ENCODE data around the gene DTNB.

DNA sequence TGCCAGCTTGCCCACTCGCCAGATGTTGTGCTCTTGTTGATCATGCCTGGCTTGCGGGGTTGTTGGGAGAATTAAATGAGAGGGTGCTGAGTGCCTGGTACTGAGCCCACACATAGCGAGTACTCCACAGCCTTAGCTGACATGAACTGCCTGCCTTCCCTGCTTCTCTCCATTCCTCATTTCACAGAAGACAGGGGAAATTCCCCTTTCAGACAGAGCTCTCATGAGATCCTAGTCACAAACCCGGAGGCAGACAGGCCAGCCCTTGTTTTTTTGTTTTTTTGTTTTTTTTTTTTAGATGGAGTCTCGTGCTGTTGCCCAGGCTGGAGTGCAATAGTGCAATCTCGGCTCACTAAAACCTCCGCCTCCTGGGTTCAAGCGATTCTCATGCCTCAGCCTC is 314.5 kb downstream of the DTNB start:
- TF ChIP-seq, protein P1, sequence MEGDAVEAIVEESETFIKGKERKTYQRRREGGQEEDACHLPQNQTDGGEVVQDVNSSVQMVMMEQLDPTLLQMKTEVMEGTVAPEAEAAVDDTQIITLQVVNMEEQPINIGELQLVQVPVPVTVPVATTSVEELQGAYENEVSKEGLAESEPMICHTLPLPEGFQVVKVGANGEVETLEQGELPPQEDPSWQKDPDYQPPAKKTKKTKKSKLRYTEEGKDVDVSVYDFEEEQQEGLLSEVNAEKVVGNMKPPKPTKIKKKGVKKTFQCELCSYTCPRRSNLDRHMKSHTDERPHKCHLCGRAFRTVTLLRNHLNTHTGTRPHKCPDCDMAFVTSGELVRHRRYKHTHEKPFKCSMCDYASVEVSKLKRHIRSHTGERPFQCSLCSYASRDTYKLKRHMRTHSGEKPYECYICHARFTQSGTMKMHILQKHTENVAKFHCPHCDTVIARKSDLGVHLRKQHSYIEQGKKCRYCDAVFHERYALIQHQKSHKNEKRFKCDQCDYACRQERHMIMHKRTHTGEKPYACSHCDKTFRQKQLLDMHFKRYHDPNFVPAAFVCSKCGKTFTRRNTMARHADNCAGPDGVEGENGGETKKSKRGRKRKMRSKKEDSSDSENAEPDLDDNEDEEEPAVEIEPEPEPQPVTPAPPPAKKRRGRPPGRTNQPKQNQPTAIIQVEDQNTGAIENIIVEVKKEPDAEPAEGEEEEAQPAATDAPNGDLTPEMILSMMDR (IDR thresholded peaks at IDR 0.05): no peak
- TF ChIP-seq POLR2AphosphoS5 (IDR thresholded peaks at IDR 0.05): no peak
- TF ChIP-seq POLR2A (IDR thresholded peaks at IDR 0.05): no peak
- no peak for TF ChIP-seq EP300 (IDR thresholded peaks at IDR 0.05)
